C4-2B (cell line): ENCODE data around the gene SPRY2.

Source experiments
- H3K27ac ChIP-seq: fragments of 450-650 bp; 2 replicates; pipeline ENCODE4 v1.5.1; 2017
- CTCF ChIP-seq: fragments of 450-650 bp; conservative IDR thresholded peaks from 2 replicates; pipeline ENCODE4 v1.5.1; 2017; ENCODE audit warnings: mild to moderate bottlenecking
- ZFX ChIP-seq: fragments of 450-650 bp; IDR thresholded peaks from 2 replicates; pipeline ENCODE4 v1.6.1; 2017

SPRY2 gene

GRCh38 chr13:80334597-80335260 is 6.2 kb downstream of the SPRY2 start:
- TF ChIP-seq CTCF (no peak), ZFX (no peak)

DNA sequence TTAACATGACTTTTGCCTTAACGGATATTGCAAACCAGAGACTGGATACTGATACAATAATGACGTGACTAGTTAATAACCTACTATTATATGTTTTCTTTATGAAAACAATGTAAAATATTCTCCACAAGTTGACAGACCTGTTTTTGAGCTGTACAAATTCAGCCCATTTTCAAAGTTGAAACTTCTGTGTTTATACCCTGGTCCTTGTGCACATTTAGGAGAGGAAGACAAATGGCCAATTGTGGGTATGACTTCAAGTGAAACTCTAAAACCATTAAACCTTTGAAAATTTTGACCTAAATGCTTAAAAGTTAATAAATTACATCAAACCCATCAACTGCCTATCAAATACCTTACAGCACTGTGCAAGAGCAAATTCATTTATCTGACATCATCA is 8.9 kb downstream of the SPRY2 start:
- TF ChIP-seq ZFX: no peak
- TF ChIP-seq CTCF: no peak
- no peak overlapping the region for H3K27ac ChIP-seq

More at GRCh38 chr13:80334597-80335260, 6.2 kb downstream of the SPRY2 start:
- no peak overlapping the region for H3K27ac ChIP-seq

DNA sequence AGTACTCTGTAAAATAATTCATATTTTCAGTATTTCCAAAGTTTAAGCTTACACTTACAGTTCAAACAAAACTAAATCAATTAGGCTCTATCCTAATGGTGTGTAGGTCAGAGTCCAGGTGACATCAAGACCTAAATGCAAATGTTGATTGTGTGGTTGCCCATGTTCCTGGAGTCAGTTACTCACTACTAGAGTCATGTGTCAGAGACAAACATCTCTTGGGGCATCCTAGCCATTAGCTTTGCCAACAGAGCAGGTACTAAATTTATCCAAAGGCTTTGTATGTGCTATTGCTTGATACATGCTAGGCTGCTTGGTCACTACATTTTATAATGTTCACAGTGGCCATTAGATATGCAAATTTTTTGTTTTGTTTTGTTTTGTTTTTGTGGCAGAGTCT is 11.7 kb downstream of the SPRY2 start:
- TF ChIP-seq CTCF (no peak), ZFX (no peak)
- no peak overlapping the region for H3K27ac ChIP-seq

DNA sequence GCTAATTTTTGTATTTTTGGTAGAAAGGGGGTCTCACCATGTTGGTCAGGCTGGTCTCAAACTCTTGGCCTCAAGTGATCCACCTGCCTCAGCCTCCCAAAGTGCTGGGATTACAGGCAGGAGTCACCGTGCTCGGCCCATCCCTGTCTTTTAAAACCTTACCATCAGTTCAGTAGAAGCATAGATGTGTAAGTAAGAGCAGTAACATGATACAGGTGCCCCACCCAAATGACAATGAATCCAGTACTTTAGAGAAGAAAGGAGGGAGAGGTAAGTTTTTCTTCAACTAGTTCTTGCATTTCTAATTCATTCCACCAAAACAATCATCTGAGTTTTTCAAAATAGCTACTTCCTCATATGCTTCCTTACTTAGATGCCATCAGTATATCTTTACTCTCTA is 21.9 kb downstream of the SPRY2 start:
- no peak for TF ChIP-seq CTCF
- no peak for TF ChIP-seq ZFX

GRCh38 chr13:80314711-80315653 is 25.9 kb downstream of the SPRY2 start:
- TF ChIP-seq ZFX (no peak), CTCF (no peak)
- H3K27ac ChIP-seq: no peak overlapping the region

More for the DNA sequence above, 21.9 kb downstream of the SPRY2 start:
- no peak overlapping the region for H3K27ac ChIP-seq

DNA sequence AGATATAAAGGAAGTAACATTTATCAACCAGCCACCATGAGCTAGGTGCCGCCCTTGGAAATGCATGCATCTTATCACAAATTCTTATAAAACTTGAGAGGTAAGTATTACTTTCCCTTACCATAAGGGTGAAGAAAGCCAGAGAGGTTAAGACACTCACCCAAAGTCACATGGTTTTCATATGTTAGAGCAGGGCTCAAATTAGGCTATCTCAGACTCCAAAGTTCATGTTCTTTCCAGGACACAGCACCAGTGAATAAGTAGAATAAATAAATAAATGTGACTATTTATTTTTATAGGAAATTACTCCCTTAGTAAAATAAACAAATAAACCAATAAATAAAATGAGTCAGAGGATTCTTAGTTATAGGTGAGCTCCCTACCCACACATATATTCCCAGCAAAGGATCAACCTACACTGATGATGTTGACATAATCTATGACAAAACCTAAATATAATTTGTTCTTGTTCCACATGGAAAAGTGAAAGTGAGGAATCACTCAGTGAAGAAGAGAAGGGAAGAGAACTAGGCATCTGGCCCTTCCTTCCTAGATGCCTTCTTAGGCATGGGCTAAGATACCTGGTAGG is 27.2 kb downstream of the SPRY2 start:
- H3K27ac ChIP-seq: no peak overlapping the region
- TF ChIP-seq ZFX (no peak), CTCF (no peak)

- TF ChIP-seq CTCF: no peak
- TF ChIP-seq ZFX: no peak
These were observed 28.0 kb downstream of the SPRY2 start for GRCh38 chr13:80312967-80313366.

More at GRCh38 chr13:80312967-80313366, 28.0 kb downstream of the SPRY2 start:
- H3K27ac ChIP-seq: no peak overlapping the region
